ENCODE data around the gene ARHGAP32. TPM values are rescaled to one million over a fixed set of nuclear protein-coding genes. Genes with fewer than 3 reads are reported as not detected.
A peak's percentile ranks its signal among the peaks of the same experiment; 100 is the strongest.

Gene ARHGAP32
- total RNA-seq, 2 experiments from 2014 or later = 2.5 to 3.4 TPM

DNA sequence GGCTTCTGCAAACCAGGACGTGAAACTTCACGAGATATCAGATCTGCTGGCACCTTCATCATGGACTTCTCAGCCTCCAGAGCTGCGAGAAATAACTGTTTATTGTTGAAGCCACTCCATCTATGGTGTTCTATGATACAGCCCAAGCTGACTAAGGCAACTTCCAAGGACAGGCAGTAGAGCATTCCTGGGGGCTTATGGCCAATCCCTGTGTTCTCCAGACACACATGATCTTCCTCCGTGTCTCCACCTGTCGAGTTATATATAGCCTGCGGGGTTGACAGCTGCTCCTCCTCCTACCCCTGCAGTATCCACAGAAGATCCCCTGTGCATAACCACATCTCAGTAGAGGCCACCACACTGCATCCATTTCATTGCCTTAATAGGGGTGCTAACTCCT, 260.5 kb downstream of the ARHGAP32 start:
- ATAC-seq (ENCODE audit: low read depth) = no peak
- no peak for DNase-seq
- Mint-ChIP-seq H3K9me3 (no peaks in the 10 kb centered on the region), H3K27ac (no peak overlapping the region), H3K4me1 (peaks cover 3% of the 10 kb centered on the region), H3K27me3 (no peaks in the 10 kb centered on the region), H3K4me3 (no peak overlapping the region), H3K36me3 (no peaks in the 10 kb centered on the region)
- POLR2A ChIA-PET = no interaction called here

- no peak overlapping the region for H3K4me3 Mint-ChIP-seq
- H3K36me3 Mint-ChIP-seq = no peaks in the 10 kb centered on the region
- no peaks in the 10 kb centered on the region for H3K9me3 Mint-ChIP-seq
- POLR2A ChIA-PET = no interaction called here
- no peak overlapping the region for H3K27ac Mint-ChIP-seq
- peaks cover 3% of the 10 kb centered on the region for H3K4me1 Mint-ChIP-seq
- ATAC-seq (ENCODE audit: low read depth) (no peak), DNase-seq (no peak)
- H3K27me3 Mint-ChIP-seq = no peaks in the 10 kb centered on the region
Observed at GRCh38 chr11:128931066-128931465, 261.1 kb downstream of the ARHGAP32 start.

DNA sequence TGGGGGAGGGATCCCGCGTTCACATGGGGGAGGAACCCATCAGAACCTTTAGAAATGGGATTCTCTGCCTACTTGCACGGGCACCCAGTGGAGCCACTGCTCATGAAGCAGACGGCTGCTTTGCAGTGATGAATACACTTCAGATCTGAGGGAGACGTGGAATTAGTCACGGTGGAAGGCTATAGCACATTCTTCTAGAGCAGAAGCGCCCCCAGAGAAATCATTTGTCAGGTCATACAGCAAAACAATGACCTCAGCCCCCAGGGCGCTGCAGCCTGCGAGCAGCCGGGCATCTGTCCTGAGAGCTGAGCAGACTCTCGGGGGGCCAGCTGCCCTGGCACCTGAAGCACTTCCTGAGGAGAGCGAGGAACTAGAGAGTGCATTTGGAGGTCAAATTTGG, 262.1 kb downstream of the ARHGAP32 start:
- DNase-seq (no peak), ATAC-seq (ENCODE audit: low read depth) (no peak)
- peaks cover 3% of the 10 kb centered on the region for H3K4me1 Mint-ChIP-seq
- H3K4me3 Mint-ChIP-seq = no peak overlapping the region
- H3K36me3 Mint-ChIP-seq = no peaks in the 10 kb centered on the region
- H3K9me3 Mint-ChIP-seq = no peaks in the 10 kb centered on the region
- H3K27me3 Mint-ChIP-seq = no peaks in the 10 kb centered on the region
- POLR2A ChIA-PET = no interaction called here
- no peak overlapping the region for H3K27ac Mint-ChIP-seq

DNA sequence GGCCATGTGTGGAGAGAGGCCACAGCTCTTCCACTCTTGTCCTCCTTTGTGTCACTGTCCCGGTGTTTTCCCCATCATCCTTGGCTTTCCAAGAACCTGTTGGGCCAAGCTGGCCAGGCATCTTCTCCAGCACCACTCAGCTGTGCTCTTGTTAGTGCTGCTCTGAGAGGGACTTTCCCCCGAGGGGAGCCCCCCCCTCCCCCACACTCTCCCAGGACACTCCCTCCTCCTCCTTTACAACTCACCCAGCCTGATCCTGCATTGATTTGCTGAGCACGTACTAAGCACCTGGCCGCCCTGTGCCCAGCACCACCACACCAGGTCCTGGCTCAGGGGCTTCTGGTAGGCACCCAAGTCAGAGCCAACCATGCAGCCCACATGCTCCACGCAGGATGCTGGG, 262.7 kb downstream of the ARHGAP32 start:
- Mint-ChIP-seq H3K4me1 (peaks cover 3% of the 10 kb centered on the region), H3K27ac (no peak overlapping the region), H3K4me3 (no peak overlapping the region), H3K27me3 (no peaks in the 10 kb centered on the region), H3K9me3 (no peaks in the 10 kb centered on the region), H3K36me3 (no peaks in the 10 kb centered on the region)
- POLR2A ChIA-PET = no interaction called here
- ATAC-seq (ENCODE audit: low read depth) (no peak), DNase-seq (no peak)

DNA sequence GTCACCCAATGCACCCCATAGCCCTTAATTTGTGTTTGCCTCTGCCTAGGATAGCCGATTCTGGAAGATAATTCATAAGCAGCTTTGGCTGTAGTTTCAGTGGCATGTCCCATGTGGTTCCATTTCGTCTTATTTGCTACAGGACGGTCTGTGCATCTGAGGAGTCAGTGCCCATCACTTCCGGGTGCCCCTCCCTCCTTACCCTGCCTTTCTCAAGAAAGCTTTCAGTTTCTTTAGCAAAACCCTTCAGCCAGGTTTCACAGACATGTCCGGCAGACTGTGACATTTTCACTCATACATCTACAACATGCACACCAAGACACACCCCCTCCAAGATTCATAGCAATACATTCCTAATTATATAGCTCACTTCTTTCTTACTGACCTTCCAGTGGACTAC, 263.7 kb downstream of the ARHGAP32 start:
- DNase-seq = no peak
- Mint-ChIP-seq H3K27me3 (no peaks in the 10 kb centered on the region), H3K36me3 (no peaks in the 10 kb centered on the region), H3K4me1 (peaks cover 3% of the 10 kb centered on the region), H3K27ac (peak overlapping the region; percentile 3), H3K9me3 (no peaks in the 10 kb centered on the region), H3K4me3 (peak overlapping the region; percentile 7)
- POLR2A ChIA-PET = interaction anchor here (0.6 to 1.3 kb wide), 3 partner anchors 22 to 875 kb away, joined by 3 to 4 read pairs (median 3); no protein-coding TSS in a partner anchor
- ATAC-seq (ENCODE audit: low read depth) = no peak

- peaks cover 3% of the 10 kb centered on the region for H3K4me1 Mint-ChIP-seq
- H3K36me3 Mint-ChIP-seq = no peaks in the 10 kb centered on the region
- H3K27ac Mint-ChIP-seq = no peak overlapping the region
- ATAC-seq (ENCODE audit: low read depth) (no peak), DNase-seq (no peak)
- H3K9me3 Mint-ChIP-seq = no peaks in the 10 kb centered on the region
- no peaks in the 10 kb centered on the region for H3K27me3 Mint-ChIP-seq
- H3K4me3 Mint-ChIP-seq = no peak overlapping the region
- POLR2A ChIA-PET = interaction anchor here (0.8 to 1.3 kb wide), 2 partner anchors 21 to 874 kb away, joined by 3 read pairs; no protein-coding TSS in a partner anchor
Observed at GRCh38 chr11:128927683-128928336, 264.3 kb downstream of the ARHGAP32 start.

DNA sequence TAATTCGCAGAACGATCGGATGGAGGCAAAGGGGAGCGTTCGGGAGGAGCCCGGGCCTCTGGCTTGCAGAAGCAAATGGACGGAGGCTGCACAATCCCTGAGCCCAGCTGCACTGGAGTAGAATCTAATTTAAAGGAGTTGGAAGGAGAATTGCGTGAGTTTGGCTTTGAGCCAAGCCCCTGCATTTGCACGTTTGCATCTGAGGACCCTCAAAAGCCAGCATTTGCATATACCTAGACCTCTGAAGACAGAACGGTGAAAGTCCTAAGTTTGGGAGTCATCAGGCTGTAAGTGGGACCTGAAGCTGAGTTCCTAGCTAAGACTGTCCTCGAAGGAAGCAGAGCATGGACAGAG, 265.0 kb downstream of the ARHGAP32 start:
- no peak for DNase-seq
- H3K36me3 Mint-ChIP-seq = no peaks in the 10 kb centered on the region
- no peak overlapping the region for H3K4me3 Mint-ChIP-seq
- no peak for ATAC-seq (ENCODE audit: low read depth)
- H3K9me3 Mint-ChIP-seq = no peaks in the 10 kb centered on the region
- H3K27me3 Mint-ChIP-seq = no peaks in the 10 kb centered on the region
- H3K27ac Mint-ChIP-seq = no peak overlapping the region
- H3K4me1 Mint-ChIP-seq = peaks cover 3% of the 10 kb centered on the region
- POLR2A ChIA-PET = no interaction called here

DNA sequence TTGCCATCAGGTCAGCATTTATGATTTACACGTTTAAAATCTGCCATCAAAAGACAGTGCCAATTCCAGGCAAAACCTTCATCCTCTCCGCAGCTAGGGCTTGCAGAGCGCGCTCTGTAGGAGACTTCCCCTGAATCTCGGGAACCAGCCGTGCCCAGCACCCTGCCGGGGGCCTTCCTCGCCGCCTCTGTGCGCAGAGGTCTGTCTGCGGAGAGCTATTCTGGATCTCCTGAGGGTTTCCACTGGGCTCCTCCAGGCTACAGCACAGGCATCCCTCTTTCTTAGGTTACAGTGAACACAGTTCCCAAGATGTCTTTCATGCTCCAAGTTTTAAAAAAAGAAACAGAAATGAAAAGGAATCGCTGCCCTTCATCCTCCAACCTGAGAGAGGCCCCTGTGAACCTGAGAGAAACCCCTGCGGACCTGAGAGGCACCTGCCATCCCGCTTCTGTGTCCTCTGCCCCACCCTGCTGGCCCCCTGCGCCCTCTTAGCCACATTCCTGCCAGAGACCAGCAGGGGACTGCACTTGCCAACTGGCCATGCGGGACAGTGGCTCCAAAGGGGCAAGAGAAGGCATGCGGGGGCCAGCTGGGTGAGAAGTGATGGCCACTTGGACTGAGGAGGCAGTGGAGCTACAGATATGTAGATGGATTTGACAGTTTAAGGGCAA, 265.6 kb downstream of the ARHGAP32 start:
- no peak for ATAC-seq (ENCODE audit: low read depth)
- H3K9me3 Mint-ChIP-seq = no peaks in the 10 kb centered on the region
- H3K4me3 Mint-ChIP-seq = no peak overlapping the region

GRCh38 chr11:128926000-128926399, 266.1 kb downstream of the ARHGAP32 start:
- DNase-seq (no peak), ATAC-seq (ENCODE audit: low read depth) (no peak)
- no peaks in the 10 kb centered on the region for H3K9me3 Mint-ChIP-seq
- peaks cover 3% of the 10 kb centered on the region for H3K4me1 Mint-ChIP-seq
- no peak overlapping the region for H3K27ac Mint-ChIP-seq
- H3K4me3 Mint-ChIP-seq = no peak overlapping the region
- no peaks in the 10 kb centered on the region for H3K36me3 Mint-ChIP-seq
- POLR2A ChIA-PET = no interaction called here
- no peaks in the 10 kb centered on the region for H3K27me3 Mint-ChIP-seq

More for the DNA sequence above, 265.6 kb downstream of the ARHGAP32 start:
- POLR2A ChIA-PET = no interaction called here
- DNase-seq = no peak
- no peaks in the 10 kb centered on the region for H3K27me3 Mint-ChIP-seq
- no peaks in the 10 kb centered on the region for H3K36me3 Mint-ChIP-seq
- H3K27ac Mint-ChIP-seq = no peak overlapping the region
- H3K4me1 Mint-ChIP-seq = peaks cover 3% of the 10 kb centered on the region

DNA sequence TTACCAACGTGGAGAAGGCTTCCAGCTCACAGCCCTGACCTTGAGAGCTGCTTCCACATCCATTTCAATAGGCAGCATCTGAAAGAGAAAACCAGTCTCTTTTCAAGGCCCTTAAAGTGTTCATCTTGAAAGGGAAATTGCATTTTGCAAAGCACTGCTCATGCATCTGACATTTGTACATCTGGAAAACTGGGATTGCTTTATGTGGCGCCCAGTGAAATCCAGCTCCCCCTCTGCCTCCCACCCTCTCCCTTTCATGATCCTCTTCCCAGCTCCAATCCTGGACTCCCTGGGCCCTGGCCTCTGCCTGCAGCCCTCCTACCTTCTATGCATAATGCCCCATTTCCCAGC, 266.9 kb downstream of the ARHGAP32 start:
- no peak overlapping the region for H3K27ac Mint-ChIP-seq
- H3K4me3 Mint-ChIP-seq = no peak overlapping the region
- H3K4me1 Mint-ChIP-seq = peaks cover 3% of the 10 kb centered on the region
- H3K36me3 Mint-ChIP-seq = no peaks in the 10 kb centered on the region
- no peaks in the 10 kb centered on the region for H3K27me3 Mint-ChIP-seq
- H3K9me3 Mint-ChIP-seq = no peaks in the 10 kb centered on the region
- POLR2A ChIA-PET = no interaction called here
- no peak for DNase-seq
- no peak for ATAC-seq (ENCODE audit: low read depth)

DNA sequence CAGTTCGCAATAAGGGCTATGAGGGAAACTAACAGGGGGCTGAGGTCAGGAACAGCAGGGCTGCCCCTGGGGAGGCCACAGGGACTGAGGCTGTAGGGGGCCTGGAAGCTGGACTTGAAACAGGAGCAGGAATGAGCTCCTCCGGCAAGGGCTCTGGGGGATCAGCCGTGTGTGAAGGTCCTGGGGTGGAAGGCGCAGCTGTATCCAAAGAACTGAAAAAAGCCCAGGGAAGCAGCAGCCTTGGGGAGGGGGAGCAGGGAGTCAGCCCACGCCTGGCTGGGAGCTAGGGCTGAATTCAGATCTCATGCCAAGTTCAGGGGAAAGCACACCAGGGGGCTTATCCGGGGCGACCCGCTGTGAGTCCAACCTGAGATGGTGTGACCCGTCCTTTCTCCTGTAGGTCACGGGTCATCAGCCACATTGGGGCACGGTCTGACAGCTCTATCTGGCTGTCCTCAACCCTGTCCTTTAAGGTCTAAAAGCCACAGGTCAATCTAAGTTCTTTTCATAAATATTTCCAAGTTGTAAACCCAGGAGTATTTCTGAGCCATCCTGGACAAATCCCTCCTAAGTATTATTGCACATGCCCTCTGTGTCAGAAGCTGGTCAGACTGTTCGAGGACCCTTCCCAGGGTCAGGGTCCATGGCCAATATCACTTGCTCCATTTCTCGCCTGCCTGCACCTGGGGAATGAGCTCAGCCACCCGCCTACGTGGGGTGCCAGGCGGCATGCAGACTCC, 267.4 kb downstream of the ARHGAP32 start:
- peaks cover 3% of the 10 kb centered on the region for H3K4me1 Mint-ChIP-seq
- POLR2A ChIA-PET = no interaction called here
- H3K9me3 Mint-ChIP-seq = no peaks in the 10 kb centered on the region
- H3K27ac Mint-ChIP-seq = no peak overlapping the region
- H3K36me3 Mint-ChIP-seq = no peaks in the 10 kb centered on the region
- DNase-seq = no peak
- H3K4me3 Mint-ChIP-seq = no peak overlapping the region
- no peak for ATAC-seq (ENCODE audit: low read depth)
- no peaks in the 10 kb centered on the region for H3K27me3 Mint-ChIP-seq

- ATAC-seq (ENCODE audit: low read depth) (no peak), DNase-seq (no peak)
- Mint-ChIP-seq H3K9me3 (no peaks in the 10 kb centered on the region), H3K4me1 (peaks cover 3% of the 10 kb centered on the region), H3K36me3 (no peaks in the 10 kb centered on the region), H3K27ac (no peak overlapping the region), H3K27me3 (no peaks in the 10 kb centered on the region), H3K4me3 (no peak overlapping the region)
- POLR2A ChIA-PET = no interaction called here
Observed at GRCh38 chr11:128924104-128924503, 268.0 kb downstream of the ARHGAP32 start.

DNA sequence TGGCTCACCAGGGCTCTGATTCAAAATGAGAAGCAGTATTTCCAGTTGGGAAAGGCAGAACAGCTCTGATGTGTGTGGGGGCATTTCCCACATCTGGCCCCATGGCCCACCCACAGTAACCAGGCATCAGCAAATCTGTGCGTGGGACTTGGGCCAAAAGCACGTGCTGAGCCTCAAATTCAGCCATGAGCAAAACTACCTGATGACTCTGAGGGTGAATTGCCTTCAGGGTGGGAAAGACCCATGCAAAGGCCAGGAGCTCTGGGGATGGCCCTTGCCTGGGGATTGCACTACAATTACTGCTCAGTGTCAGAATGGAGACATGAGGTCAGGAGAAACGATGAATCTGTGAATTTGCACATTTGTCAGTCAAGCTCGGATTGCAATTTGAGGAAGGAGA, 270.3 kb downstream of the ARHGAP32 start:
- DNase-seq (no peak), ATAC-seq (ENCODE audit: low read depth) (no peak)
- Mint-ChIP-seq H3K9me3 (no peaks in the 10 kb centered on the region), H3K4me1 (no peaks in the 10 kb centered on the region), H3K27me3 (peaks cover 5% of the 10 kb centered on the region), H3K4me3 (no peak overlapping the region), H3K36me3 (no peaks in the 10 kb centered on the region), H3K27ac (no peak overlapping the region)
- POLR2A ChIA-PET = no interaction called here

- Mint-ChIP-seq H3K27ac (no peak overlapping the region), H3K4me3 (no peak overlapping the region), H3K9me3 (peaks cover 1% of the 10 kb centered on the region), H3K4me1 (no peaks in the 10 kb centered on the region), H3K36me3 (no peaks in the 10 kb centered on the region), H3K27me3 (peaks cover 5% of the 10 kb centered on the region)
- POLR2A ChIA-PET = no interaction called here
- DNase-seq (no peak), ATAC-seq (ENCODE audit: low read depth) (no peak)
Observed at GRCh38 chr11:128920666-128921065, 271.5 kb downstream of the ARHGAP32 start.
